Ovary (tissue), 9 donors: ENCODE results near the gene PRKG1. TPM values are rescaled to one million over a fixed set of nuclear protein-coding genes. Genes with fewer than 3 reads are reported as not detected.

Experiments
- DNase-seq, 5 donors: peaks; one replicate each; pipeline ENCODE4 v3.0.0-alpha.2; 2019 to 2020
- H3K27ac ChIP-seq, 2 donors: fragments of 200-600 bp; one replicate each; pipeline versions ENCODE4 v1.5.1 to v1.8.0; 2019 to 2022
- H3K27me3 ChIP-seq: fragments of 200-600 bp; one replicate; pipeline ENCODE4 v1.8.0; 2022
- H3K36me3 ChIP-seq: fragments of 200-600 bp; sonication (generic); one replicate; pipeline ENCODE4 v1.5.1; 2019
- H3K4me1 ChIP-seq: one replicate; pipeline ENCODE4 v1.8.1; 2013; ENCODE audit warnings: mild to moderate bottlenecking, moderate library complexity; ENCODE audit not compliant: insufficient read depth
- H3K4me3 ChIP-seq: fragments of 200-600 bp; sonication (generic); one replicate; pipeline ENCODE4 v1.5.1; 2017
- H3K9me3 ChIP-seq, 2 donors: fragments of 200-600 bp in 1 of 2; sonication (generic) in 1 of 2; one replicate each; pipeline versions ENCODE4 v1.5.1 to v1.8.1; 2013 to 2019; ENCODE audit warnings: mild to moderate bottlenecking in 1 of 2, moderate library complexity in 1 of 2
- CTCF ChIP-seq, 3 donors: fragments of 450-650 bp in 2 of 3; fragments of 200-600 bp in 1 of 3; IDR thresholded peaks; one replicate each; pipeline versions ENCODE4 v1.5.1 to v1.8.0; 2016 to 2022; ENCODE audit warnings: antibody characterized with exemption in 3 of 3, mild to moderate bottlenecking in 1 of 3
- EP300 ChIP-seq: sonication (generic); formaldehyde crosslinking; IDR thresholded peaks from one replicate; pipeline ENCODE4 v1.6.1; 2017; ENCODE audit warnings: antibody characterized with exemption
- POLR2A ChIP-seq: fragments of 450-650 bp; IDR thresholded peaks from one replicate; pipeline ENCODE4 v1.6.1; 2017; ENCODE audit warnings: antibody characterized with exemption, mild to moderate bottlenecking, moderate library complexity
- WGBS, 3 donors: extraction: QIAGEN DNeasy Blood & Tissue Kit in 1 of 3; methylation state at CpG; one replicate each; pipeline versions ENCODE4 v1.1.5 to v1.1.7; 2013 to 2017; 5-methylcytosine and 5-hydroxymethylcytosine counted together
- intact Hi-C, 4 donors: fragments of 100-400 bp; cut with DNase I; formaldehyde crosslinking; loops; one replicate each; pipeline versions ENCODE4 v1.11.0 to v1.15.1; 2022 to 2023
- polyA plus RNA-seq, 2 donors: library from polyadenylated mRNA; stranded (reverse); fragments of 200-250 nt in 1 of 2; fragments of 350-450 nt in 1 of 2; fragmentation: Illumina TruSeq in 1 of 2; extraction: RNeasy Lipid Tissue Mini Kit (QIAGEN cat#74804) in 1 of 2; gene quantifications; one replicate each; pipeline ENCODE4 v1.2.3, GENCODE V29; 2013 to 2014
- total RNA-seq, 7 donors: library from RNA; depleted of rRNA in 2 of 7; stranded (reverse); fragments of >200 nt in 2 of 7; fragmentation: NEBNext Ultra II Directional in 3 of 7; extraction: Animal tissue kit (Norgen Biotek cat#: 25700) in 3 of 7; gene quantifications; one replicate each; pipeline versions ENCODE4 v1.1.0 to v1.2.4, GENCODE V29; 2016 to 2023
- donor health status: DM: no; HTN: no; CAD: no; lungs with moderate emphysema.
- donor health status: DM: no; HTN: no; CAD: no.
- donor health status: Bipolar disorder and iron deficiency.
- donor health status: DM: yes; HTN: yes; CAD: no.
- donor health status: DM: no; HTN: no; CAD: no.
- donor health status: DM: yes; HTN: yes; CAD: no.

The PRKG1 gene
- total and polyA plus RNA-seq, 9 donors = 2.8 to 21.1 (median 15.7) TPM

DNA sequence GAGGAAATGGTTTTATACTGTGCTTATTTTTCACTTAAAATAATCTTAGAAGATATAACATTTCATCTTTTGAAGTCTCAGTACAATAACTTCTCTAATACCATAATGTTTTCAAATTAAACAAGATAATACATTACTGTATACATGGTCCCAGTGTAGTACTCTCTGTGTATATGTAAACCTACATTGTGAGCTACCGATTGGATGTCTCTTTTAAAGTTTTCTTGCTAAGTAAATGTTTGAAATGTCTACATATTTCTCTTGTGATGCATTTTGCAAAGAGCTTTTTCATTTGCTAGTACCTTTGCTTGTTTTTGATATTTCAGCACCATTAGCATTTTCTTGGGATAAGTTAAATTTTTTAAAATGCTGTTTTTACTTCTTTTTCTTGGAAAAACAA is 94.8 kb downstream of the PRKG1 start:
- H3K4me3 ChIP-seq = no peak overlapping the region
- H3K27me3 ChIP-seq = no peaks in the 10 kb centered on the region
- TF ChIP-seq POLR2A (no peak), CTCF (IDR thresholded peaks at IDR 0.05) (no peak), EP300 (no peak)
- H3K36me3 ChIP-seq = no peaks in the 10 kb centered on the region
- no peak for DNase-seq
- 12 to 38% (median 16%) methylated on average over 1 of the region's 1 CpG for WGBS, 3 donors
- no peaks in the 10 kb centered on the region for H3K4me1 ChIP-seq
- intact Hi-C loops = no loop called here
- no peaks in the 10 kb centered on the region for H3K9me3 ChIP-seq
- H3K27ac ChIP-seq = no peak overlapping the region

- TF ChIP-seq CTCF (IDR thresholded peaks at IDR 0.05) (no peak), POLR2A (no peak), EP300 (no peak)
These were observed 96.4 kb downstream of the PRKG1 start for GRCh38 chr10:51170518-51171245.

DNA sequence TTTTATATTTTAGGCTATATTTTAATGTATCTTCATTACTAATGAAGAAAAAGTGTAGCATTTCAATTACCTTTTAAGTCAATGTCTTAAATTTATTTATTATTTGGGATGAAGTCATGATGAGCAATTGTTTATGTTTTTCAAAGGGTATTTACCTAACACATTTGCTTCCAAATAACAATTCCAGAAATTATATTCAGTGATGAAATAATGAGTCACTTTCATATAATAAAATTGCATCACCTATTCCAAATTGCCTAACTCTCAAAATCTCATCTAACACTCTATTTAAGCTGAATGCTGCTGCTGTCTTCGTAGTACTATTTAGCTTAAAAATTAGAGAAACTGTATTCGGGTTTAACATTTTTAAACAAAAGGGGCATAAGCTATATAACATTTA is 97.7 kb downstream of the PRKG1 start:
- TF ChIP-seq CTCF (IDR thresholded peaks at IDR 0.05) = no peak
- no peak for TF ChIP-seq EP300
- no peak for TF ChIP-seq POLR2A
- intact Hi-C loops = no loop called here
- no peaks in the 10 kb centered on the region for H3K9me3 ChIP-seq
- H3K4me3 ChIP-seq = no peak overlapping the region
- no peaks in the 10 kb centered on the region for H3K36me3 ChIP-seq
- no peak overlapping the region for H3K27ac ChIP-seq
- DNase-seq = no peak
- no peaks in the 10 kb centered on the region for H3K27me3 ChIP-seq
- no peaks in the 10 kb centered on the region for H3K4me1 ChIP-seq
- 87 to 90% (median 88%) methylated on average over 2 of the region's 2 CpGs for WGBS, 3 donors

More at GRCh38 chr10:51170518-51171245, 96.4 kb downstream of the PRKG1 start:
- H3K27ac ChIP-seq = no peak overlapping the region
- H3K27me3 ChIP-seq = no peaks in the 10 kb centered on the region
- H3K36me3 ChIP-seq = no peaks in the 10 kb centered on the region
- H3K4me1 ChIP-seq = no peaks in the 10 kb centered on the region
- no peaks in the 10 kb centered on the region for H3K9me3 ChIP-seq
- no peak for DNase-seq
- intact Hi-C loops = no loop called here
- 70 to 94% (median 92%) methylated on average over 2 of the region's 2 CpGs for WGBS, 3 donors
- no peak overlapping the region for H3K4me3 ChIP-seq

DNA sequence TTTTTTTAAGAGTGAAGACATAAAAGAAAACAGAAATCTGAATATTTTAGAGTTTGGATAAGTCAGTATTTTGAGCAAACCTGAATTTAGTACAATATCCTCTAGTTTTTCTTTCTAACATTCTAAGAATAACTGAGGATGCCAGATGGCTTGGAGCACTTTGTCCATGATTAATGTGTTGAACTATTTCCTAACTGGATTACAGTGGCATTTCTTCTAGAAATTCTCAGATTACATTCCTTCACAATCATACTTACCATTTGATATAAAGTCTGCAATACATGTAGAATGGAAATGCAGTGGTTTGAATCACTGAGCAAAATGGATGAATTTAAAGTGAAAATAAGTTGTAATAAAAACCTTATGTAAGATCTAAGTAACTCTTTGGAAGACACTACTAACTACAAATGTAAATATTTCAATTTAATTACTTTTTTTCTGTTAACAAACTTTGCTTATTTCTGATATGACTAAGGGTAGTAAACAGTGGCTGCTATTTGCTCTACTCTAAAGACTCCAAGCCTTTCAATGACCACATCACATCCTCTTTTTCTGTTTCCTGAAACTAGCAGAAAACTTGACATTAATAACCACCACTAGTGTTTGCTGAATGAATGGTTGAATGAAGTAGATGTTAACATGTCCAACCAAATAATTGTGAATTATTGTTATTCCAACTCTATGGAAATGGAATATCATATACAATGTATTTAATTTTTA is 102.8 kb downstream of the PRKG1 start:
- TF ChIP-seq POLR2A (no peak), CTCF (IDR thresholded peaks at IDR 0.05) (no peak), EP300 (no peak)
- no peaks in the 10 kb centered on the region for H3K9me3 ChIP-seq
- no peaks in the 10 kb centered on the region for H3K4me1 ChIP-seq
- H3K36me3 ChIP-seq = no peaks in the 10 kb centered on the region
- DNase-seq = no peak
- no peak overlapping the region for H3K27ac ChIP-seq
- H3K27me3 ChIP-seq = no peaks in the 10 kb centered on the region
- intact Hi-C loops = no loop called here
- no peak overlapping the region for H3K4me3 ChIP-seq
